Neural progenitor cell (in vitro differentiated cells): ENCODE data around the gene CSTF1. TPM values are rescaled to one million over a fixed set of nuclear protein-coding genes. Genes with fewer than 3 reads are reported as not detected.
"Not testable (repeated sequence)": the region's sequence is repeated elsewhere in the genome, so short reads cannot be mapped to it uniquely, and the experiment has no call there.

ENCODE experiments used
- DNase-seq: peaks from one replicate; pipeline ENCODE4 v3.0.0-alpha.2; 2016; ENCODE audit warnings: low spot score
- H2AFZ ChIP-seq: fragments of 200-600 bp; sonication (generic); replicated peaks from 2 replicates; pipeline ENCODE4 v1.6.1; 2016; ENCODE audit warnings: antibody characterized with exemption
- H3F3A ChIP-seq: fragments of 200-600 bp; sonication (generic); 2 replicates; pipeline ENCODE4 v1.6.1; 2016; ENCODE audit warnings: antibody characterized with exemption, low read depth
- H3K27ac ChIP-seq: fragments of 200-600 bp; sonication (generic); 2 replicates; pipeline ENCODE4 v1.5.1; 2016; ENCODE audit warnings: mild to moderate bottlenecking
- H3K27me3 ChIP-seq: fragments of 200-600 bp; sonication (generic); 2 replicates; pipeline ENCODE4 v1.6.1; 2016; ENCODE audit warnings: mild to moderate bottlenecking, moderate library complexity
- H3K36me3 ChIP-seq: fragments of 200-600 bp; sonication (generic); 2 replicates; pipeline ENCODE4 v1.5.1; 2016
- H3K4me1 ChIP-seq: fragments of 200-600 bp; sonication (generic); 2 replicates; pipeline ENCODE4 v1.6.1; 2016; ENCODE audit warnings: mixed run types
- H3K4me2 ChIP-seq: fragments of 200-600 bp; sonication (generic); 2 replicates; pipeline ENCODE4 v1.6.1; 2016
- H3K4me3 ChIP-seq: fragments of 200-600 bp; sonication (generic); 2 replicates; pipeline ENCODE4 v1.5.1; 2016
- H3K79me2 ChIP-seq: fragments of 200-600 bp; sonication (generic); 2 replicates; pipeline ENCODE4 v1.6.1; 2016; ENCODE audit warnings: low read depth
- H3K9ac ChIP-seq: fragments of 200-600 bp; sonication (generic); 2 replicates; pipeline ENCODE4 v1.6.1; 2016
- H3K9me3 ChIP-seq: fragments of 200-600 bp; sonication (generic); 2 replicates; pipeline ENCODE4 v1.5.1; 2016; ENCODE audit warnings: low read depth
- H4K20me1 ChIP-seq: fragments of 200-600 bp; sonication (generic); 2 replicates; pipeline ENCODE4 v1.6.1; 2016; ENCODE audit warnings: low read depth
- H3K27ac Mint-ChIP-seq: 3 replicates; pipeline ENCODE4 v1.8.0; 2021; ENCODE audit warnings: mixed read lengths
- H3K27me3 Mint-ChIP-seq: 2 replicates; pipeline ENCODE4 v1.8.0; 2022; ENCODE audit warnings: low read depth, mild to moderate bottlenecking, inconsistent platforms, moderate library complexity, mixed read lengths; ENCODE audit not compliant: insufficient read depth
- H3K36me3 Mint-ChIP-seq: 3 replicates; pipeline ENCODE4 v1.8.0; 2021; ENCODE audit warnings: mixed read lengths
- H3K4me1 Mint-ChIP-seq: 3 replicates; pipeline ENCODE4 v1.8.0; 2021; ENCODE audit warnings: mixed read lengths
- H3K4me3 Mint-ChIP-seq: 3 replicates; pipeline ENCODE4 v1.8.0; 2021; ENCODE audit warnings: mild to moderate bottlenecking, moderate library complexity, mixed read lengths
- H3K9me3 Mint-ChIP-seq: 3 replicates; pipeline ENCODE4 v1.8.0; 2020; ENCODE audit warnings: mixed read lengths
- EZH2 ChIP-seq: fragments of 200-600 bp; sonication (generic); IDR thresholded peaks from 2 replicates; pipeline ENCODE4 v1.6.1; 2017; ENCODE audit warnings: antibody characterized with exemption, mild to moderate bottlenecking, moderate library complexity
- EZH2phosphoT487 ChIP-seq: fragments of 200-600 bp; sonication (generic); IDR thresholded peaks from 2 replicates; pipeline ENCODE4 v1.6.1; 2017; ENCODE audit warnings: antibody characterized with exemption
- total RNA-seq: library from RNA; depleted of rRNA; stranded (reverse); fragments of >200 nt; gene quantifications from 2 replicates; pipeline ENCODE4 v1.2.3, GENCODE V29; 2015; ENCODE audit warnings: low replicate concordance
- TF ChIP-seq, protein P1 (sequence below): fragments of 200-600 bp; sonication (generic); IDR thresholded peaks from 2 replicates; pipeline ENCODE4 v1.5.1; 2017; ENCODE audit warnings: antibody characterized with exemption, mild to moderate bottlenecking

CSTF1 gene
- total RNA-seq, 1 donor from 2014 or later, result 87.2 TPM

- Histone ChIP-seq H3K27ac (no peak overlapping the region), H3F3A (no peaks in the 10 kb centered on the region), H3K9me3 (no peaks in the 10 kb centered on the region), H3K79me2 (peaks cover 100% of the 10 kb centered on the region), H3K9ac (no peak overlapping the region), H3K4me1 (peaks cover 10% of the 10 kb centered on the region), H2AFZ (no peak overlapping the region), H3K36me3 (peaks cover 28% of the 10 kb centered on the region), H4K20me1 (peaks cover 90% of the 10 kb centered on the region), H3K4me2 (no peak overlapping the region), H3K4me3 (no peak overlapping the region), H3K27me3 (no peaks in the 10 kb centered on the region)
- peak overlapping the region; percentile 15 for H3K27ac Mint-ChIP-seq
- DNase-seq, result no peak
- no peak overlapping the region for H3K4me3 Mint-ChIP-seq
- TF ChIP-seq, protein P1, sequence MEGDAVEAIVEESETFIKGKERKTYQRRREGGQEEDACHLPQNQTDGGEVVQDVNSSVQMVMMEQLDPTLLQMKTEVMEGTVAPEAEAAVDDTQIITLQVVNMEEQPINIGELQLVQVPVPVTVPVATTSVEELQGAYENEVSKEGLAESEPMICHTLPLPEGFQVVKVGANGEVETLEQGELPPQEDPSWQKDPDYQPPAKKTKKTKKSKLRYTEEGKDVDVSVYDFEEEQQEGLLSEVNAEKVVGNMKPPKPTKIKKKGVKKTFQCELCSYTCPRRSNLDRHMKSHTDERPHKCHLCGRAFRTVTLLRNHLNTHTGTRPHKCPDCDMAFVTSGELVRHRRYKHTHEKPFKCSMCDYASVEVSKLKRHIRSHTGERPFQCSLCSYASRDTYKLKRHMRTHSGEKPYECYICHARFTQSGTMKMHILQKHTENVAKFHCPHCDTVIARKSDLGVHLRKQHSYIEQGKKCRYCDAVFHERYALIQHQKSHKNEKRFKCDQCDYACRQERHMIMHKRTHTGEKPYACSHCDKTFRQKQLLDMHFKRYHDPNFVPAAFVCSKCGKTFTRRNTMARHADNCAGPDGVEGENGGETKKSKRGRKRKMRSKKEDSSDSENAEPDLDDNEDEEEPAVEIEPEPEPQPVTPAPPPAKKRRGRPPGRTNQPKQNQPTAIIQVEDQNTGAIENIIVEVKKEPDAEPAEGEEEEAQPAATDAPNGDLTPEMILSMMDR, result no peak
- TF ChIP-seq EZH2phosphoT487 (no peak), EZH2 (no peak)
- no peaks in the 10 kb centered on the region for H3K27me3 Mint-ChIP-seq
- peaks cover 18% of the 10 kb centered on the region for H3K4me1 Mint-ChIP-seq
- peaks cover 39% of the 10 kb centered on the region for H3K36me3 Mint-ChIP-seq
- no peaks in the 10 kb centered on the region for H3K9me3 Mint-ChIP-seq
These were observed 6.2 kb upstream of the CSTF1 start for GRCh38 chr20:56386219-56386618.

GRCh38 chr20:56388882-56389281 is 3.6 kb upstream of the CSTF1 start:
- Histone ChIP-seq H3K27ac (no peak overlapping the region), H3K4me2 (no peak overlapping the region), H3F3A (peaks cover 7% of the 10 kb centered on the region), H3K9ac (no peak overlapping the region), H3K9me3 (no peaks in the 10 kb centered on the region), H3K4me3 (no peak overlapping the region), H3K36me3 (peaks cover 19% of the 10 kb centered on the region), H2AFZ (no peak overlapping the region), H3K4me1 (peaks cover 15% of the 10 kb centered on the region), H4K20me1 (peaks cover 70% of the 10 kb centered on the region), H3K79me2 (peaks cover 96% of the 10 kb centered on the region), H3K27me3 (no peaks in the 10 kb centered on the region)
- Mint-ChIP-seq H3K27me3 (no peaks in the 10 kb centered on the region), H3K9me3 (no peaks in the 10 kb centered on the region), H3K36me3 (peaks cover 32% of the 10 kb centered on the region), H3K4me3 (peak overlapping the region; percentile 60), H3K4me1 (peaks cover 27% of the 10 kb centered on the region), H3K27ac (no peak overlapping the region)
- TF ChIP-seq EZH2 (no peak), EZH2phosphoT487 (no peak)
- TF ChIP-seq, protein P1, result no peak
- DNase-seq, result no peak

DNA sequence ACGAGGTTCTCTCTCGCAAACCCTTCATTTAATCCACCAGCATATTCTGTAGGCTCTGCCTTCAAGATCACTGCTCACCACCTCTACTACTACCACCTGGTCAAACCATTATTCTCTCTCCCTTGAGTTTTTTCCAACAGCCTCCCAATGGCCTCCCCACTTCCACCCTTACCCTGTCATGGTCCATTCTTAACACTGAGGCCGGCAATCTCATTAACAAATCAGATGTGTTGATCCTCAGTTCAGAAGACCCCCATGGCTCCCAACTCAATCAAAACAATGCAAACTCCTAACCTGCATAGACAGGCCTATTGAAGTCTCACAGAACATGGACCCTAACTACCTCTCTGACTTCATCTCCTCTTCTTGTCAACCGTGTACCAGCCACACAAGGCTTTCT is 2.6 kb upstream of the CSTF1 start:
- no peak for DNase-seq
- peaks cover 32% of the 10 kb centered on the region for H3K4me1 Mint-ChIP-seq
- TF ChIP-seq, protein P1, result no peak
- TF ChIP-seq EZH2phosphoT487 (no peak), EZH2 (no peak)
- peaks cover 7% of the 10 kb centered on the region for H3F3A ChIP-seq
- no peaks in the 10 kb centered on the region for H3K9me3 ChIP-seq
- H3K9me3 Mint-ChIP-seq, result no peaks in the 10 kb centered on the region
- H3K36me3 ChIP-seq, result peaks cover 14% of the 10 kb centered on the region
- H3K27ac ChIP-seq, result no peak overlapping the region
- peaks cover 21% of the 10 kb centered on the region for H3K4me1 ChIP-seq
- H3K4me3 Mint-ChIP-seq, result peak overlapping the region; percentile 69
- peaks cover 31% of the 10 kb centered on the region for H3K36me3 Mint-ChIP-seq
- H3K4me2 ChIP-seq, result peak overlapping the region; percentile 90
- H3K4me3 ChIP-seq, result peak overlapping the region; percentile 73
- no peak overlapping the region for H3K27ac Mint-ChIP-seq
- H3K9ac ChIP-seq, result no peak overlapping the region
- H3K27me3 ChIP-seq, result no peaks in the 10 kb centered on the region
- H4K20me1 ChIP-seq, result peaks cover 68% of the 10 kb centered on the region
- no peak overlapping the region for H2AFZ ChIP-seq
- H3K27me3 Mint-ChIP-seq, result no peaks in the 10 kb centered on the region
- peaks cover 96% of the 10 kb centered on the region for H3K79me2 ChIP-seq

DNA sequence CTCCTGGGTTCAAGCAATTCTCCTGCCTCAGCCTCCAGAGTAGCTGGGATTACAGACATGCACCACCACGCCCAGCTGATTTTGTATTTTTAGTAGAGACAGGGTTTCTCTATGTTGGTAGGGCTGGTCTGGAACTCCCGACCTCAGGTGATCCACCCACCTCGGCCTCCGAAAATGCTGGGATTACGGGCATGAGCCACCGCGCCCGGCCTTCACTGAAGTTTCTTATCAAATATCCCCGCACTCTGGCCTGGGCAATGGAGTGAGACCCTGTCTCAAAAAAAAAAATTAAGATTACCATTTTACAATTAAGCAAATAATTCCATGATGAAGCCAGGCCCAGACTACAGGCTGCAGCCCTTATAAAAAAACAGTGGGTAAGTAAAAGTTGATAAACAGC is 2.0 kb upstream of the CSTF1 start:
- Histone ChIP-seq H3K4me2 (peak overlapping the region; percentile 90), H3K9ac (peak overlapping the region; percentile 53), H3K79me2 (peaks cover 96% of the 10 kb centered on the region), H3K4me1 (peaks cover 21% of the 10 kb centered on the region), H3K36me3 (peaks cover 10% of the 10 kb centered on the region), H3K4me3 (peak overlapping the region; percentile 73), H4K20me1 (peaks cover 66% of the 10 kb centered on the region)
- H3K9me3 ChIP-seq, H3K27ac Mint-ChIP-seq, H3K9me3 Mint-ChIP-seq, H2AFZ ChIP-seq, H3F3A ChIP-seq, H3K4me3 Mint-ChIP-seq, H3K27me3 ChIP-seq, H3K27me3 Mint-ChIP-seq, H3K27ac ChIP-seq, DNase-seq: not testable (repeated sequence)
- peaks cover 30% of the 10 kb centered on the region for H3K36me3 Mint-ChIP-seq
- H3K4me1 Mint-ChIP-seq, result peaks cover 32% of the 10 kb centered on the region
